RKO (cell line): ENCODE measurements around the gene RNF8.
"Not testable (repeated sequence)": the region's sequence is repeated elsewhere in the genome, so short reads cannot be mapped to it uniquely, and the experiment has no call there.

Experiments
- DNase-seq: peaks from one replicate; pipeline ENCODE4 v3.0.0-alpha.2; 2016; ENCODE audit warnings: low spot score

Gene RNF8

DNA sequence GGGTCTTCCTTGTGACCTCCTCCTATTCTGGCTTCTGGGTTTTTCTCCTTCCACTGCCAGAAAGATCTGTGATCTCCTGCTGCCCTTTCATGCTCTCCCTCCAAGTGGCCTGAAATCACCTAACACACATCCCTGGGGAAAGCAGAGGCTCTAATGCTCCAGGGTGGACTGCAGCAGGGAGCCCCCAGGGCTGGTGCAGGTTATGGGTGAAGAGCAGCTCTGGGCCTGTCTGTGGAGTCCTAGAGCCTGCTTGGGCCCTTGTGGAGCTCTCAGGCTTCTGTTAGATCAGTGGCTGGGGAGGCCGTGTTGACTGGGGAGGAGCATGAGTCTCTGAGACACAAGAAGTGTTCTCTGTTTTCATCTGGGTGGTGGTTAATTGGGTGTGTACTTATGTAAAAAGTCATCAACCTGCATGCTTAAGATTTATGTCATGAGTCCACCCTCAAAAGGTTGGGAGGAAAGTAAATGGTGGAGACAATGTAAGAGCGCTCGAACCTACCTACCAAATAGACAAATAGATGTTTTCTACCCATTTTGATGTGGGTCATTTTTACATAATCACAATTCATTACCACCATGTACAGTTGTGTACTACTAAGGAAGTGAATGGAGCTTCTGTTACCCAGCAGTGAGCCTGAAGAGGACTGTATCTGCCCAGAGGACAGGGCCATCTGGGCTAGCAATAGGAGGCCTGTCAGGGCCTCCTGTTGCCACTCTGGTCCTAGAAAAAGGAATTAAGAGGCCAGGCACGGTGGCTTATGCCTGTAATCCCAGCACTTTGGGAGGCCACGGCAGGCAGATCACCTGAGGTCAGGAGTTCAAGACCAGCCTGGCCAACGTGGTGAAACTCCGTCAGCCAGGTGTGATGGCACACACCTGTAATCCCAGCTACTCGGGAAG lies 32.0 kb upstream of the RNF8 start:
- DNase-seq = no peak

DNA sequence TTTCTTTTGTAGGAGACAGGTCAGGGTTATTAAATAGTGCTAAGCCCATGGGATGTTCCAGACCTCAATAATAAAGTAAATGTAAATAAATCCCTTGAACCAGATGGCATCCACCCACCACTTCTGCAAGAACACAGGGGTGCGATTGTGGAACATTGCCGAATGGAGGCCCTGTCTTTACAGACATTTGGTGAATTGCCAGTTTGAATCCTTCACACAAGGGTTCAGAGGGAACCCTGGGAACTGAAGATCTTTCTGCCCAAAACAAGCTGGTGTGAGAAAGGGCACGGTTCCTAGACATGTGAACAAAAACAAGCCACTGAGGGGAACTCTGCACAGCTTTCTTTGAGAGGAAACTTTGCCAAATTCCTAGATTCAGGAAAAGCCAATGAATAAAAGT lies 30.2 kb upstream of the RNF8 start:
- DNase-seq = no peak

DNA sequence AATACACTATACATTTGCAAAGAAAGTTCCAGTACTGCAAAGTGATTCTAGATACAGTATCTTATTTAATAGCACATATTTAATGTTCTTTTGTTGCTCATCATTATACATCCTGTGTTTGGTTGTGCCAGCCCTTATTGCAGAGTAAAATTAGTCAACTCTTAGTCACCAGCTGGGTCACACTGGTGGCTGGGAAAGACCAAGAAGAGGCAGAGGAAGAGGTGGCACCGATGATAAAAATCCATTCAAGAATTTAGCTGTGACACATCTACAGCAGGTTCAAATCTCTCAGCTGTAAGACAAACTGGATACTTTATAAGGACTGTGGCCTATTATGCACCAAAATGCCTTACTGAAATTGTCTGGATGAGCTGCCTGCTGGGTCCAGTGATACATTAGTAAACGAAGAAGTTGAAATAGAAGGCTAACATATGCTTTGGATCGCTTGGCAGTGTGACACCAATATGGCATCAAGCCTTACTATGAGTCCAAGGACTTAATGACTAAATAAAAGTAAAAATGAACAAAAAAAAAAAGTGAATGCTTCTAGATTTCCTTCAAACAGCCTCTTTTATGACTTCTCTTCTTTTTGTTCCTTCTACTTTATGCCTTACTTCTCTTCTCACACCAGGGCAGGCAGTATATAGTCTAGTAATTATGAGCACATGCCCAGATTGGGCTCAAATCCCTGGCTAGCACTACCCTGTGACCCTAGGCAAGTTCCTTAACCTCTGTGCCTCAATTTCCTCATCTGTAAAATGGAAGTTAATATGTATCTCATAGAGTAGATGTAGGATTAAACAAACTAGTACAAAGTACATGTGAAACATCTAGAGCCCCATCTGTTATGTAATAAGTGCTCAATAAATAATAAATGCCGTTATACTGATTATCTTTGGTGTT lies 29.4 kb upstream of the RNF8 start:
- peak; percentile 87 for DNase-seq

DNA sequence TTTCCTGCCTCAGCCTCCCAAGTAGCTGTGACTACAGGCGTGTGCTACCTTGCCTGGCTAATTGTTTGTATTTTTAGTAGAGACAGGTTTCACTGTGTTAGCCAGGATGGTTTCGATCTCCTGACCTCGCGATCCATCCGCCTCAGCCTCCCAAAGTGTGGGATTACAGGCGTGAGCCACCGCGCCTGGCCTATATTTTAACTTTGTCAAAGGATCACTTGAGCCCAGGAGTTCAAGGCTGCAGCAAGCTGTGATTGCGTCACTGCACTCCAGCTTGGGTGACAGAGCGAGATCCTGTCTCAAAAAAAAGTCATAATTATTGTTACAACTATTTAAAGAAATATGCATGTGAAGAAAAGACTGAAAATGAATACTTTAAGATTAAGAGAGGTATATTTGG lies 23.4 kb upstream of the RNF8 start:
- not testable (repeated sequence) for DNase-seq

DNA sequence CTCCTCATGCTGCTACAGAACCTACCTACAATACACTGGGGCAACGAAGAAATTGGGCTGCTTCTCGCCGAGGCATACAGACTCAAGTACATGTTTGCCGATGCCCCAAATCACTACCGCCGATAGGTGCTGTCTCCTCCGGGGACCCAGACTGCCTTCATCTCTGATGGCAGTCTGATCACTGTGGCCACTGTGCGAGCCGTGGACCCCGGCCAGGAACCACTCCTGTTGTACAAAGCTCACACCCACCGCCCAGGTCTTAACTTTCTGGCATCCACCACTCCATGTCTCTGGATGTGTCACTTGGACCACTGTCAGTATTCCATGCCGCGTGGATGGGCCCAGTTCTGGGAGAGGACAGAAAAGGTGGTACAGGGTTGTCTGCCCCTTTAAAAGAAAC lies 22.7 kb upstream of the RNF8 start:
- no peak for DNase-seq

DNA sequence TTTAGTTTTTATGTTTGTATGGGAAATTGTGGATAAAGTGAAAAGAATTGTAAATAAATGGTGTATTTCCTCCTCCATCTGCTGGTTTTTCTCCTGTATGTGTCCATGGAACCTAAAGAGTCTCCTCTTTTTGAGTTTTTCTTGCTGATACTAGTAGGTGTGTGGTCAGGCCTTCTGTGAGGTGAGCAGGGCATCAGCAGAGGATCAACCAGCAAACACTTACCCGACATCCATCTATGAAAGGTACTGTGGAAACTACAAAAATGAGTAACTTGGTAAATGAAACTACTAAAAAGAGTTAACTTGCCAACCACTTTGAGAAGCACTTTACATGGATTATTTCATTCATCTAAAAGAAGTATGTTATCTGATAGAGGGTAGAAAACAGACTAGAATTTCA lies 20.9 kb upstream of the RNF8 start:
- DNase-seq = no peak

DNA sequence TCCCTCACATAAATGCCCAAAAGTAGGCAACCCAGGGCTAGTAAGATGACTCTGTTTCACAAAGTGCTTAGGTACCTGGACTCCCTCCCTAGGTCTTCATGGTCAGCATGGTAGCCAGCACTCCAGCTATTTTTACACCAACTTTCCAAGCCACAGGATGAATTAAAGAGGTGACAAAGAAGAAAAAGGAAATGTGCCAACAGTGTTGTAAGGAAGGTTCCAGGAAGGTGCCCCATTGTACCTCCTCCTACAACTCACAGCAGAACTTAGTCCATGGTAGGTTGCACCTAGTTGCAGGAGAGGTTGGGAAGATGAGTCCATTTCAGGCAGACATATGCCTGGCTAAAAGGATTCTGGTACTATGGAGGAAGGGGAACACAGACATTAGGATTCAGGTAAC lies 19.7 kb upstream of the RNF8 start:
- no peak for DNase-seq

- not testable (repeated sequence) for DNase-seq
Observed at GRCh38 chr6:37338317-37338716, 15.5 kb upstream of the RNF8 start.

GRCh38 chr6:37338745-37339255 lies 15.0 kb upstream of the RNF8 start:
- no peak for DNase-seq

GRCh38 chr6:37339741-37340638 lies 13.8 kb upstream of the RNF8 start:
- no peak for DNase-seq

- peak; percentile 22 for DNase-seq
Observed at GRCh38 chr6:37340639-37340943, 13.2 kb upstream of the RNF8 start.

- DNase-seq = no peak
Observed at GRCh38 chr6:37343248-37343647, 10.5 kb upstream of the RNF8 start.

DNA sequence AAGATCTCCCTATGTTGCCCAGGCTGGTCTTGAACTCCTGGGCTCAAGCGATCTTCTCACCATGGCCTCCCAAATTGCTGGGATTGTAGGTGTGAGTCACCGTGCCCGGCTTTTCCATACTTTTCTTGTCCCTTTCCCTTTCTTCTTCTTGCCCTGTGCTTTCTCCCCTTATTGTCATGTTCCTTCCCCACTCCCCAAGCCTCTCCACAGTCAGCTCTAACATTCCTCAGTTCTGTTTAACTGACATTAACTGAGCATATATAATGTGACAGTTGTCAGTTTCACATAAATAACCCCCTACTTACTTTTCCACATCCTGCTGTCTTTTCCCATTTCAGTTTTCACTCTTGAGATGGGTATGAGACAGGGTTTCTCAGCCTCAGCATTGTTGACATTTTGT lies 9.5 kb upstream of the RNF8 start:
- no peak for DNase-seq

DNA sequence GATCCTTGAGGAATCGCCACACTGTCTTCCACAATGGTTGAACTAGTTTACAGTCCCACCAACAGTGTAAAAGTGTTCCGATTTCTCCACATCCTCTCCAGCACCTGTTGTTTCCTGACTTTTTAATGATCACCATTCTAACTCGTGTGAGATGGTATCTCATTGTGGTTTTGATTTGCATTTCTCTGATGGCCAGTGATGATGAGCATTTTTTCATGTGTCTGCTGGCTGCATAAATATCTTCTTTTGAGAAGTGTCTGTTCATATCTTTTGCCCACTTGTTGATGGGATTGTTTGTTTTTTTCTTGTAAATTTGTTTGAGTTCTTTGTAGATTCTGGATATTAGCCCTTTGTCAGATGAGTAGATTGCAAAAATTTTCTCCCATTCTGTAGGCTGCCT lies 8.0 kb upstream of the RNF8 start:
- not testable (repeated sequence) for DNase-seq

DNA sequence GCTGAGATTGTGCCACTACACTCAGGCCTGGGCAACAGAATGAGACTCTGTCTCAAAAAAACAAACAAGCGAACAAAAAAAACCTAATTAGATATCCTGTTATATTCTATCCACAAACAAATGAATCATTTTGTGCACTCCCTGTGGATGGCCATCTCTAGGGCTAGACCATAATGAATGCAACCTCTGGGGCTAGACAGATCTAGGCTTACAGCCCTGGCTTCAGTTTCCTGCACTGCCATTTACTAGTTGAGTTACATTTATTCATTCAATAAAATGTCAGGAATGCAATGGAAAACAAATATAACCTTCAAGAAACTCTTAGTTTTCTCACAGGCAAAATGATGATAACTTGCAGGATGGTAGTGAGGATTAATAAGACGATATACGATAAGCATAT lies 6.6 kb upstream of the RNF8 start:
- DNase-seq = no peak

- no peak for DNase-seq
Observed at GRCh38 chr6:37347670-37348111, 6.1 kb upstream of the RNF8 start.

DNA sequence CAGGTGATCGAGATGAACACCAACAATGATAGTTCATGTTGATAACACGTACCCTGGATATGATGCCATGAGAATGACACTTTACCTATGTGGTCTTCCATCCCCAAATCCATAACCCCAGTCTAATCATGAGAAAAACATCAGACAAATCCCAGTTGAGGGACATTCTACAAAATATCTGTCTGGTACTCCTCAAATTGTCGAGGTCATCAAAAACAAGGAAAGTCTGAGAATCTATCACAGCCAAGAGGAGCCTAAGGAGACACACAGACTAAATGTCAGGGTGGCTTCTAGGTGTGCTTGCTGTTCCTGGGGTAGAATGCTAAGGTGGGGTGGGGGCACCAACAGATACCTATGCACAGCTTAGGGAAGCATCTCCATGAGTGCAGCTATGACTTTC lies 2.8 kb upstream of the RNF8 start:
- DNase-seq = no peak

DNA sequence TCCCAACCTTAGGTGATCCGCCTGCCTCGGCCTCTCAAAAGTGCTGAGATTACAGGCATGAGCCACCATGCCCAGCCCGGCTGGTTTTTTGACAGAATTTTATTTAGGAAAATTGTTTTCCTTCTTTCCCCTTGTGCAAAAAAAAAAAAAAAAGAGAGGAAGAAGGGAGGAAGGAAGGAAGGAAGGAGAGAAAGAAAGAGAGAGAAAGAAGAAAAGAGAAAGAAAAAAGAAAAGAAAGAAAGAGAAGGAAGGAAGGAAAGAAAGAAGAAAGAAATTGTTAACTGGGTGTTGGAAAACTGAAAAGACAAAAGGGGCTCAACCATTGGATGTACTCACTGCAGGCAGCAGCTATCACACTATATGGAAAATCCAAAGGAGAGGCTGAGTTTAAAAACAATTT lies 1.4 kb upstream of the RNF8 start:
- DNase-seq = no peak

DNA sequence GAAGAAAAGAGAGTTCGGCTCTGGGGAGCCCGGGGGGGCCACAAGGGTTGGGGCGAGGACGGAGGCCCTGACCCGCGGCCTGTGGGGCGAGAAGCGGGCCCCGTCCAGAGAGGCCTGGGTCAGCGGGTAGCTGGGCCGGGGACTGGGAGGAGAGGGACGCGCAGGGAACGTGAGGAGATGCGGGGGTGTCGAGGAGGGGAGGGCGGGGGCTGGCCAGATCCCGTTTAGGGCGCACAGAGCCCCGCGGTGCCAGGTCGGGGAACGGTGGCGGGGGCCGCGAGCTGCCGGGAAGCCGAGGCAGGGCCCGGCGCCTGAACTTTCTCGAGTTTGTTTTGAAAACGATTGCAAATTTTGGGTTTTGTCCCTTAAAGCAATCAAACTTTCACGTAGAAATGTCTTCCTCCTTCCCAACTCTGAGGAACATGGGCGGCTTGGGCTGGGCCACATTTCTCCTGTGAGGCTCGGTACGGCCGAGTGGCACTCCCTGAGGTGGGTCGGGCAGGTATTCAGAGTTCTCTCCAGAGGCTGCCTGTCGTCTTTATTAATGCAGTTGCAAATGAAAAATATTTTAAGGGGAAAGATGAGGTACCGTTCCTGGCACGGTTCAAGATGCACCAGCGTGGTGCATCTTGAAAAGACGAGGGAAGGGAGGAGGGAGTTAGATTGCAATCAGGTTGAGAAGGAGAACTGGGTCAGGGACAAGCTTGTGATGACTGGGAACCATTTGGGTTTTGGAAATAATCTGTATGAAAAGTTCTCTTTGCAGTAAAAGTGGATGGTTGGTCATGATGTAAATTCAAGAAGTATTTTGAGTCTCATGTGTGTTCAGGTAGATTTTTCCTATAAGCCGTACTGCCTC lies 972 bp downstream of the RNF8 start:
- DNase-seq = peak; percentile 49

GRCh38 chr6:37357288-37357687 lies 3.5 kb downstream of the RNF8 start:
- DNase-seq = no peak

GRCh38 chr6:37357860-37358259 lies 4.1 kb downstream of the RNF8 start:
- DNase-seq = no peak
